ENCODE measurements around the gene SEMA3A.
"Not testable (repeated sequence)": the region's sequence is repeated elsewhere in the genome, so short reads cannot be mapped to it uniquely, and the experiment has no call there.

Gene SEMA3A

GRCh38 chr7:84152995-84153394 is 41.6 kb downstream of the SEMA3A start:
- DNase-seq (ENCODE audit: low read depth), result no peak

- not testable (repeated sequence) for DNase-seq (ENCODE audit: low read depth)
Observed at GRCh38 chr7:84150370-84150769, 44.2 kb downstream of the SEMA3A start.

GRCh38 chr7:84149573-84149972 is 45.0 kb downstream of the SEMA3A start:
- no peak for DNase-seq (ENCODE audit: low read depth)

GRCh38 chr7:84145892-84146291 is 48.7 kb downstream of the SEMA3A start:
- DNase-seq (ENCODE audit: low read depth), result no peak

GRCh38 chr7:84144935-84145334 is 49.7 kb downstream of the SEMA3A start:
- DNase-seq (ENCODE audit: low read depth), result no peak

GRCh38 chr7:84144480-84144879 is 50.1 kb downstream of the SEMA3A start:
- DNase-seq (ENCODE audit: low read depth), result no peak

GRCh38 chr7:84142726-84143125 is 51.9 kb downstream of the SEMA3A start:
- no peak for DNase-seq (ENCODE audit: low read depth)

GRCh38 chr7:84139986-84140729 is 54.4 kb downstream of the SEMA3A start:
- DNase-seq (ENCODE audit: low read depth), result no peak

GRCh38 chr7:84138411-84138810 is 56.2 kb downstream of the SEMA3A start:
- no peak for DNase-seq (ENCODE audit: low read depth)

- no peak for DNase-seq (ENCODE audit: low read depth)
Observed at GRCh38 chr7:84137812-84138211, 56.8 kb downstream of the SEMA3A start.

- DNase-seq (ENCODE audit: low read depth), result no peak
Observed at GRCh38 chr7:84136809-84137208, 57.8 kb downstream of the SEMA3A start.

GRCh38 chr7:84136336-84136735 is 58.3 kb downstream of the SEMA3A start:
- no peak for DNase-seq (ENCODE audit: low read depth)

- no peak for DNase-seq (ENCODE audit: low read depth)
Observed at GRCh38 chr7:84134169-84134568, 60.4 kb downstream of the SEMA3A start.

- no peak for DNase-seq (ENCODE audit: low read depth)
Observed at GRCh38 chr7:84125654-84126053, 68.9 kb downstream of the SEMA3A start.

GRCh38 chr7:84123965-84124547 is 70.5 kb downstream of the SEMA3A start:
- no peak for DNase-seq (ENCODE audit: low read depth)

GRCh38 chr7:84122582-84123360 is 71.8 kb downstream of the SEMA3A start:
- DNase-seq (ENCODE audit: low read depth), result no peak

GRCh38 chr7:84117304-84117703 is 77.3 kb downstream of the SEMA3A start:
- DNase-seq (ENCODE audit: low read depth), result no peak

GRCh38 chr7:84113906-84114850 is 80.4 kb downstream of the SEMA3A start:
- DNase-seq (ENCODE audit: low read depth), result no peak

GRCh38 chr7:84113286-84113685 is 81.3 kb downstream of the SEMA3A start:
- DNase-seq (ENCODE audit: low read depth), result no peak

GRCh38 chr7:84112771-84113170 is 81.8 kb downstream of the SEMA3A start:
- no peak for DNase-seq (ENCODE audit: low read depth)

- DNase-seq (ENCODE audit: low read depth), result no peak
Observed at GRCh38 chr7:84111842-84112241, 82.7 kb downstream of the SEMA3A start.

GRCh38 chr7:84110400-84110799 is 84.2 kb downstream of the SEMA3A start:
- no peak for DNase-seq (ENCODE audit: low read depth)

Measured in GM04504 (cell line).